Activated T-cell treated with anti-CD3 and anti-CD28 coated beads, Interleukin-2, amount 50 U/mL, for 24 hours (primary cell): Measurements from ENCODE around the gene RNF208.

ENCODE experiments used
- DNase-seq: peaks from one replicate; pipeline ENCODE4 v3.0.0-alpha.2; 2020
- H3K27ac Mint-ChIP-seq: 2 replicates; pipeline ENCODE4 v1.8.0; 2020; ENCODE audit warnings: mild to moderate bottlenecking, mixed read lengths
- H3K27me3 Mint-ChIP-seq: 2 replicates; pipeline ENCODE4 v1.8.0; 2020; ENCODE audit warnings: mixed read lengths
- H3K36me3 Mint-ChIP-seq: 2 replicates; pipeline ENCODE4 v1.8.0; 2020; ENCODE audit warnings: low read depth, mixed read lengths
- H3K4me1 Mint-ChIP-seq: 2 replicates; pipeline ENCODE4 v1.8.0; 2020; ENCODE audit warnings: low read depth, mixed read lengths
- H3K4me3 Mint-ChIP-seq: 2 replicates; pipeline ENCODE4 v1.8.0; 2020; ENCODE audit warnings: mild to moderate bottlenecking, moderate library complexity, mixed read lengths
- H3K9me3 Mint-ChIP-seq: 2 replicates; pipeline ENCODE4 v1.8.0; 2020; ENCODE audit warnings: mixed read lengths

The RNF208 gene

DNA sequence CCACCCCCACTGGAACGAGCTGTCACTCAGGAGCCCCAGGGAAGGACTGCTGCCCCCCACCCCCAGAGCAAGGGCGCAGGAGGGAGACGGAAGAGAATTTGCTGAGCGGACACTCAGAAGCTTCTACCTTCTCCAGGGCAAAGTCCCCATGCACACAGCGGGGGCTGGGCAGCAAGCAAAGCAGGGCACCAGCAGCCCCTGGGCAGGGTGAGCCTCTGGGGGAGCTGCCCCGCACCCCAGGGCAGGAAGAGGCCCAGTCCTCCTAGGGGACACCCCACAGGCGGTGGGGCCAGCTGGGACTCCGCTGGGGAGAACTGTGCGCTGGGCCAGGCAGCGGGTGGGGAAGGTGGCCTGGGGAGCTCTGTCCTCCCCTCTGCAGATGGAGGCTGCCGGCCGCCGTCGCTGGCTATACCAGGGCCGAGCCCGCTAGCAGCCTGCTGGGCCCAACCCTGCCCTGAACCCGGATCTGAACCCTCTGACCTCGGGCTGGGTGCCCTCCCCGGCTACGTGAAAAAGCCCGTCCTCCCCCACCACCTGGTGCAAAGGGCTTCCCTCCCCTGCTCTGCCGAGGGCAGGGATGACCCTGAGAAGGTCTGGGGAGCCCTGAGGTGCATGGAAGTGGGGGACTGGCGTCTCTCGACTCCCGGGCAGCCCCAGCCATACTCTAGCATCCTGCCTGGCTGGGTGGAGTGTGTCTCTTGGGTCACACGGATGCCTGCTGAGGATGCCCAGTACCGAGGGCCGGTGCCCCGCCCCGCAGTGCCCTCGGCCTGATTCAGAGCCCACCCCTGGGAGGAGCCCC lies 8.1 kb upstream of the RNF208 start:
- Mint-ChIP-seq H3K36me3 (no peaks in the 10 kb centered on the region), H3K9me3 (no peaks in the 10 kb centered on the region), H3K4me1 (peaks cover 4% of the 10 kb centered on the region), H3K4me3 (no peak overlapping the region), H3K27ac (no peak overlapping the region), H3K27me3 (peaks cover 21% of the 10 kb centered on the region)
- DNase-seq: no peak

- DNase-seq: no peak
- Mint-ChIP-seq H3K9me3 (no peaks in the 10 kb centered on the region), H3K4me1 (peaks cover 6% of the 10 kb centered on the region), H3K36me3 (no peaks in the 10 kb centered on the region), H3K4me3 (no peak overlapping the region), H3K27me3 (peaks cover 17% of the 10 kb centered on the region), H3K27ac (no peak overlapping the region)
Measured at GRCh38 chr9:137228968-137229896, 7.2 kb upstream of the RNF208 start.

DNA sequence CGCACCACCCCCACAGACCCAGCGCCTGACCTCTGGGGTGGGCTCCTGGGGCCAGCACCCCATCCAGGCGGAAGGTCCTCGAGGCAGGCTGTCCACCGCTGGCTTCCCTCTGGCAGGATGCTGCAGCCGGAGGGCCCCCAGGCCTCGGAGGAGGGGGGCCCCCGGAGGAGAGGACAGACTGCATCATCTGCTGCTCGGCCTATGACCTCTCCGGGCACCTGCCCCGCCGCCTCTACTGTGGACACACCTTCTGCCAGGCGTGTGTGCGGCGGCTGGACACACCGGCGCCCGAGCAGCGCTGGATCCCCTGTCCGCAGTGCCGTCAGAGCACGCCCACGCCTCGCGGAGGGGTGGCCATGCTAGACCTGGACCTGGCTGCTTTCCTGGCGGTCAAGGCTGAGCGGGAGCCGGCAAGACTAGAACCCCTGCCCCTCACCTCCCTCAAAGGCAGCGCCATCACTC lies 6.5 kb upstream of the RNF208 start:
- Mint-ChIP-seq H3K4me3 (no peak overlapping the region), H3K9me3 (no peaks in the 10 kb centered on the region), H3K36me3 (no peaks in the 10 kb centered on the region), H3K4me1 (peaks cover 9% of the 10 kb centered on the region), H3K27ac (no peak overlapping the region), H3K27me3 (peaks cover 17% of the 10 kb centered on the region)
- DNase-seq: no peak

- H3K27ac Mint-ChIP-seq: no peak overlapping the region
- no peaks in the 10 kb centered on the region for H3K9me3 Mint-ChIP-seq
- H3K4me3 Mint-ChIP-seq: no peak overlapping the region
- H3K4me1 Mint-ChIP-seq: peaks cover 10% of the 10 kb centered on the region
- H3K27me3 Mint-ChIP-seq: peaks cover 17% of the 10 kb centered on the region
- DNase-seq: no peak
- H3K36me3 Mint-ChIP-seq: no peaks in the 10 kb centered on the region
Measured at GRCh38 chr9:137227853-137228505, 5.9 kb upstream of the RNF208 start.

- Mint-ChIP-seq H3K36me3 (no peaks in the 10 kb centered on the region), H3K9me3 (no peaks in the 10 kb centered on the region), H3K27ac (no peak within 1 kb of the TSS), H3K27me3 (peaks cover 17% of the 10 kb centered on the region), H3K4me3 (no peak within 1 kb of the TSS), H3K4me1 (peaks cover 13% of the 10 kb centered on the region)
- DNase-seq: peak; percentile 88
Measured at GRCh38 chr9:137227054-137227852, 5.2 kb upstream of the RNF208 start, which contains the start of gene RNF224. RNF224 (plus strand) TSS chr9:137227502; CDS start chr9:137228336, 834 bp downstream.

- no peak for DNase-seq
- H3K9me3 Mint-ChIP-seq: no peaks in the 10 kb centered on the region
- H3K4me1 Mint-ChIP-seq: peaks cover 13% of the 10 kb centered on the region
- H3K36me3 Mint-ChIP-seq: no peaks in the 10 kb centered on the region
- no peak overlapping the region for H3K4me3 Mint-ChIP-seq
- H3K27ac Mint-ChIP-seq: no peak overlapping the region
- peaks cover 14% of the 10 kb centered on the region for H3K27me3 Mint-ChIP-seq
Measured at GRCh38 chr9:137226338-137227053, 4.5 kb upstream of the RNF208 start.

DNA sequence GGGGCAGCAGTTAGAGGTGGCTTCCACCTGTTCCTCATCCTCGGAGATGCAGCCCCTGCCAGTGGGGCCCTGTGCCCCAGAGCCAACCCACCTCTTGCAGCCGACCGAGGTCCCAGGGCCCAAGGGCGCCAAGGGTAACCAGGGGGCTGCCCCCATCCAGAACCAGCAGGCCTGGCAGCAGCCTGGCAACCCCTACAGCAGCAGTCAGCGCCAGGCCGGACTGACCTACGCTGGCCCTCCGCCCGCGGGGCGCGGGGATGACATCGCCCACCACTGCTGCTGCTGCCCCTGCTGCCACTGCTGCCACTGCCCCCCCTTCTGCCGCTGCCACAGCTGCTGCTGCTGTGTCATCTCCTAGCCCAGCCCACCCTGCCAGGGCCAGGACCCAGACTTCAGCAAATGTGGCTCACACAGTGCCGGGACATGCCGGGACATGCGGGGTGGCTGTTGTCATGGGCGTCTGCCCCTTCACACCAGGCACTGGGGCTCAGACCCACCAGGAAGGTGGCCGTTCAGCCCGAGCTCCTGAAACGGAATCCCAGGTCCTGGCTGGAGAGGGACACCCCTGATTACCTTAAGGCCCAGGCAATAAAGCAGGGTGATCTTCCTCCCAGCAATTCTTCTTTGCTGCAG lies 3.8 kb upstream of the RNF208 start:
- H3K4me3 Mint-ChIP-seq: peak overlapping the region; percentile 10
- H3K9me3 Mint-ChIP-seq: no peaks in the 10 kb centered on the region
- H3K36me3 Mint-ChIP-seq: no peaks in the 10 kb centered on the region
- H3K27ac Mint-ChIP-seq: no peak overlapping the region
- H3K27me3 Mint-ChIP-seq: peaks cover 14% of the 10 kb centered on the region
- no peak for DNase-seq
- peaks cover 13% of the 10 kb centered on the region for H3K4me1 Mint-ChIP-seq

- DNase-seq: no peak
- peaks cover 13% of the 10 kb centered on the region for H3K4me1 Mint-ChIP-seq
- peak within 1 kb of the TSS; percentile 84 for H3K27ac Mint-ChIP-seq
- peak within 1 kb of the TSS; percentile 81 for H3K4me3 Mint-ChIP-seq
- H3K36me3 Mint-ChIP-seq: no peaks in the 10 kb centered on the region
- H3K9me3 Mint-ChIP-seq: no peaks in the 10 kb centered on the region
- H3K27me3 Mint-ChIP-seq: peaks cover 14% of the 10 kb centered on the region
Measured at GRCh38 chr9:137224830-137225694, 3.0 kb upstream of the RNF208 start, which contains the start of gene CYSRT1. CYSRT1 (plus strand) TSS chr9:137225174; CDS start chr9:137225622, 448 bp downstream.

GRCh38 chr9:137223078-137223970 lies 1.3 kb upstream of the RNF208 start:
- Mint-ChIP-seq H3K27me3 (peaks cover 4% of the 10 kb centered on the region), H3K4me1 (peaks cover 13% of the 10 kb centered on the region), H3K4me3 (peak overlapping the region; percentile 81), H3K36me3 (peaks cover 8% of the 10 kb centered on the region), H3K27ac (peak overlapping the region; percentile 84), H3K9me3 (no peaks in the 10 kb centered on the region)
- peak; percentile 98 for DNase-seq

DNA sequence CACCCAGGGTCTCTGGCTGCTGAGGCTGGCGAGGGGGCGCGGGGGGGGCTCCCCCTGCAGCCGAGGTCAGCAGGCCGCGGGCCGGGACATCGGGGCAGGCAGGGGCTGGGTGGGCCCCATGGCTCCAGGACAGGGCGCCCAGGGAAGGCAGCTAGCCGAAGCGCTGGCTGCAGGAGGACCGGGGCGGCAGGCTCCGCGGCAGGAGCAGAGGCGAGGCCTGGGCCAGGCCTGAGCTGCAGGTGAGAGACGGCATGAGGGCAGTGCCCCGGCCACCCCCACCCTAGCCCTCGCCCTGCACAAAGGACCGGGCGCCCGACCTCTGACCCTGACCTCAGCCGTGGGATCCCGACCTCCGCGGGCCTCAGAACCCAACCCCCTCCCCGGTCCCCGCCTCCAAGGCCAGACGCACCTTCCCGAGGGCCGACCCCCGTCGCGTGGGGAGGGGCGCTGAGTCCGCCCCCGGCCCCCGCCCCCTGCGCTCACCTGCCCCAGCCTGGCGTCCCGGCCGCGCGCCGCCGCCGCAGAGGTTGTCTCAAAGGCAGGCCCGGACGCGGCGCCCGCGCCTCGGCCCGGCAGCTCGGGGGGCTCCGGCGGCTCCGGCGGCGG lies 431 bp downstream of the RNF208 start:
- Mint-ChIP-seq H3K9me3 (no peaks in the 10 kb centered on the region), H3K27ac (peak overlapping the region; percentile 14), H3K4me3 (peak overlapping the region; percentile 45), H3K27me3 (no peaks in the 10 kb centered on the region), H3K36me3 (peaks cover 15% of the 10 kb centered on the region), H3K4me1 (peaks cover 11% of the 10 kb centered on the region)
- peak; percentile 47 for DNase-seq

DNA sequence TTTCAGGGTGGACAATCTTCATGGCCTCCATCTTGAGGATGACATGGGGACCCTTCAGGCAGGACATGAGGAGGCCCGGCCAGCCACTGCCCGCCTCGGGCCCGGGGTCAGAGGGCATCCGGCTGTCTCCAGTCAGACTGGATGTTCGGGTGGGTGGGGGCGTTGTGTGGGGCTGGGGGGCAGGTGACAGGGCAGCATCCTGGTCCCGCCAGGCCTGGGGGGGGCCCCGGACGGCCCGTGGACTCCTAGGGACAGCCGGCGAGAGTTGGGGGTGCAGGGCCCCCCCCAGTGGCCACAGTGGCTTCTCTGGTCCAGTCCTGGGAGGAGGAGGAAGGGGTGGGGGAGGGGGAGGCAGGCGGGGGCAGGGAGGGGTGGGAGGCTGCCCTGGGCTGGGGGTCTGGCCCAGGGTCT lies 940 bp downstream of the RNF208 start:
- Mint-ChIP-seq H3K4me3 (peak overlapping the region; percentile 39), H3K4me1 (peaks cover 11% of the 10 kb centered on the region), H3K27ac (no peak overlapping the region), H3K27me3 (no peaks in the 10 kb centered on the region), H3K36me3 (peaks cover 20% of the 10 kb centered on the region), H3K9me3 (no peaks in the 10 kb centered on the region)
- DNase-seq: no peak
